Measurements from ENCODE around the gene RAD51B.
"Not testable (repeated sequence)": the region's sequence is repeated elsewhere in the genome, so short reads cannot be mapped to it uniquely, and the experiment has no call there.

The RAD51B gene

GRCh38 chr14:68698773-68699172 lies 879.2 kb downstream of the RAD51B start:
- DNase-seq (ENCODE audit: low read depth in 2 of 2) = not testable (repeated sequence)

- no peak for DNase-seq (ENCODE audit: low read depth in 2 of 2)
These were observed 881.6 kb downstream of the RAD51B start for GRCh38 chr14:68701001-68701741.

GRCh38 chr14:68702135-68702534 lies 882.6 kb downstream of the RAD51B start:
- no peak for DNase-seq (ENCODE audit: low read depth in 2 of 2)

GRCh38 chr14:68702578-68702977 lies 883.0 kb downstream of the RAD51B start:
- DNase-seq (ENCODE audit: low read depth in 2 of 2) = no peak

GRCh38 chr14:68703093-68703492 lies 883.5 kb downstream of the RAD51B start:
- DNase-seq (ENCODE audit: low read depth in 2 of 2) = no peak

- no peak for DNase-seq (ENCODE audit: low read depth in 2 of 2)
These were observed 885.4 kb downstream of the RAD51B start for GRCh38 chr14:68704736-68705720.

GRCh38 chr14:68705741-68706283 lies 886.2 kb downstream of the RAD51B start:
- DNase-seq (ENCODE audit: low read depth in 2 of 2) = no peak

GRCh38 chr14:68707482-68707881 lies 887.9 kb downstream of the RAD51B start:
- no peak for DNase-seq (ENCODE audit: low read depth in 2 of 2)

GRCh38 chr14:68708343-68708742 lies 888.8 kb downstream of the RAD51B start:
- no peak for DNase-seq (ENCODE audit: low read depth in 2 of 2)

GRCh38 chr14:68709007-68709406 lies 889.4 kb downstream of the RAD51B start:
- no peak for DNase-seq (ENCODE audit: low read depth in 2 of 2)

- DNase-seq (ENCODE audit: low read depth in 2 of 2) = no peak
These were observed 891.2 kb downstream of the RAD51B start for GRCh38 chr14:68710776-68711175.

- no peak for DNase-seq (ENCODE audit: low read depth in 2 of 2)
These were observed 892.2 kb downstream of the RAD51B start for GRCh38 chr14:68711561-68712309.

GRCh38 chr14:68712703-68713370 lies 893.3 kb downstream of the RAD51B start:
- no peak for DNase-seq (ENCODE audit: low read depth in 2 of 2)

- no peak for DNase-seq (ENCODE audit: low read depth in 2 of 2)
These were observed 894.2 kb downstream of the RAD51B start for GRCh38 chr14:68713782-68714181.

GRCh38 chr14:68714991-68715924 lies 895.7 kb downstream of the RAD51B start:
- DNase-seq (ENCODE audit: low read depth in 2 of 2) = no peak

GRCh38 chr14:68716698-68717097 lies 897.1 kb downstream of the RAD51B start:
- no peak for DNase-seq (ENCODE audit: low read depth in 2 of 2)

- DNase-seq (ENCODE audit: low read depth in 2 of 2) = no peak
These were observed 898.7 kb downstream of the RAD51B start for GRCh38 chr14:68718023-68718990.

GRCh38 chr14:68719634-68720384 lies 900.2 kb downstream of the RAD51B start:
- no peak for DNase-seq (ENCODE audit: low read depth in 2 of 2)
